Measurements from ENCODE around the gene NAPSA.

NAPSA gene

DNA sequence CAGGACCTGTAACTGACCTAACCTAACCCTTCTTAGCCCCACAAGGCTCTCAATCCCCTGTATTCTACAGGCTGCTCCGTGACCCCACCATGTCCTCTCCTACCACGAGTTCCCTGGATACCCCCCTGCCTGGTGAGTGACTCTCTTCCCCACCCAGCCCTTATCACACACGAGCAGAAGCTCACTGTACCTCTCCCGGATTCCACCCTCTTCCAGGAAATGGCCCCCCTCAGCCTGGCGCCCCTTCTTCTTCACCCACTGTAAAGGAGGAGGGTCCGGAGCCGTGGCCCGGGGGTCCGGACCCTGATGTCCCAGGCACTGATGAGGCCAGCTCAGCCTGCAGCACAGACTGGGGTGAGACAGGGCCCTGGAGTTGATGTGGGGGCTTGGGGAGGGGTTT lies 12.1 kb upstream of the NAPSA start:
- peak overlapping the region; percentile 63 for H3K4me2 ChIP-seq (ENCODE audit: low read length)

DNA sequence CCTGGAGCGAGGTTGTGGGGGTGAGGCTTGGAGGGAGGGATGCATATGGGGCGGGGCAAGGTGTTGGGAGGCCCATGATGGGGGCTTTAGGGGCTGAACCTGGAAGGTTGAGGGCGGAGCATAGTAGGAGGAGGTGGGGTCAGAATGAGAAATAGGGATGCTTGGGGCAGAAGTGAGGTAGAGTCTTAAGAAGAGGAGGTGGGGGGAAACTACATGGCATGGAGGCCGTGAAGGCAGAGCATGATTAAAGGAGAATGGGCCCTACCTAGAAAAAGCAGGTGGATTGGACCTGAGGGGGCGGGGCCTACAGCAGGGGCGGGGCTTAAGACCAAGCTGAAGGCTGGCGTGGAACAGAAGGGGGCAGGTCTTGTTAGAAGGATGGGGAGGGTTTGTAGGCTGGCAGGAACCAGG lies 11.6 kb upstream of the NAPSA start:
- no peaks in the 10 kb centered on the region for H3K9me2 ChIP-seq (replicated peaks; ENCODE audit: control insufficient read depth, low read length)
- H3K36me3 ChIP-seq (ENCODE audit: control insufficient read depth, low read length): peaks cover 49% of the 10 kb centered on the region
- TF ChIP-seq, protein P1, sequence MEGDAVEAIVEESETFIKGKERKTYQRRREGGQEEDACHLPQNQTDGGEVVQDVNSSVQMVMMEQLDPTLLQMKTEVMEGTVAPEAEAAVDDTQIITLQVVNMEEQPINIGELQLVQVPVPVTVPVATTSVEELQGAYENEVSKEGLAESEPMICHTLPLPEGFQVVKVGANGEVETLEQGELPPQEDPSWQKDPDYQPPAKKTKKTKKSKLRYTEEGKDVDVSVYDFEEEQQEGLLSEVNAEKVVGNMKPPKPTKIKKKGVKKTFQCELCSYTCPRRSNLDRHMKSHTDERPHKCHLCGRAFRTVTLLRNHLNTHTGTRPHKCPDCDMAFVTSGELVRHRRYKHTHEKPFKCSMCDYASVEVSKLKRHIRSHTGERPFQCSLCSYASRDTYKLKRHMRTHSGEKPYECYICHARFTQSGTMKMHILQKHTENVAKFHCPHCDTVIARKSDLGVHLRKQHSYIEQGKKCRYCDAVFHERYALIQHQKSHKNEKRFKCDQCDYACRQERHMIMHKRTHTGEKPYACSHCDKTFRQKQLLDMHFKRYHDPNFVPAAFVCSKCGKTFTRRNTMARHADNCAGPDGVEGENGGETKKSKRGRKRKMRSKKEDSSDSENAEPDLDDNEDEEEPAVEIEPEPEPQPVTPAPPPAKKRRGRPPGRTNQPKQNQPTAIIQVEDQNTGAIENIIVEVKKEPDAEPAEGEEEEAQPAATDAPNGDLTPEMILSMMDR (IDR thresholded peaks at IDR 0.05; ENCODE audit: low read depth, low read length, poor library complexity, severe bottlenecking): no peak
- TF ChIP-seq EZH2phosphoT487 (IDR thresholded peaks at IDR 0.05; ENCODE audit: borderline replicate concordance, low read length): no peak
- H3K27ac ChIP-seq (ENCODE audit: low read depth, low read length): no peak overlapping the region; the same call in 1 of the 2 replicates
- H3K9me3 ChIP-seq (ENCODE audit: control insufficient read depth, insufficient read depth, low read length): no peaks in the 10 kb centered on the region
- H3F3A ChIP-seq (ENCODE audit: control insufficient read depth, insufficient read depth): 0 out of 2 replicates have a peak, but pooled peaks cover 5% of the 10 kb centered on the region
- H3K4me1 ChIP-seq (ENCODE audit: control insufficient read depth, low read length): peaks cover 16% of the 10 kb centered on the region
- H3K4me2 ChIP-seq (ENCODE audit: low read length): peak overlapping the region; percentile 63
- peaks cover 13% of the 10 kb centered on the region for H3K79me2 ChIP-seq (ENCODE audit: control insufficient read depth, low read length)
- peaks cover 5% of the 10 kb centered on the region; the same call in 1 of the 2 replicates for H4K20me1 ChIP-seq (ENCODE audit: control insufficient read depth, insufficient read depth, low read depth, low read length)
- H3K27me3 ChIP-seq (ENCODE audit: control insufficient read depth, low read length): no peaks in the 10 kb centered on the region
- peak overlapping the region; percentile 64 for H3K4me3 ChIP-seq (ENCODE audit: low read length)

More for the DNA sequence above, 12.1 kb upstream of the NAPSA start:
- H3K9me3 ChIP-seq (ENCODE audit: control insufficient read depth, insufficient read depth, low read length): no peaks in the 10 kb centered on the region
- 0 out of 2 replicates have a peak, but pooled peaks cover 5% of the 10 kb centered on the region for H3F3A ChIP-seq (ENCODE audit: control insufficient read depth, insufficient read depth)
- H3K4me1 ChIP-seq (ENCODE audit: control insufficient read depth, low read length): peaks cover 16% of the 10 kb centered on the region
- H3K4me3 ChIP-seq (ENCODE audit: low read length): peak overlapping the region; percentile 64
- no peaks in the 10 kb centered on the region for H3K27me3 ChIP-seq (ENCODE audit: control insufficient read depth, low read length)
- H3K79me2 ChIP-seq (ENCODE audit: control insufficient read depth, low read length): peaks cover 13% of the 10 kb centered on the region
- peaks cover 53% of the 10 kb centered on the region for H3K36me3 ChIP-seq (ENCODE audit: control insufficient read depth, low read length)
- H4K20me1 ChIP-seq (ENCODE audit: control insufficient read depth, insufficient read depth, low read depth, low read length): peaks cover 5% of the 10 kb centered on the region; the same call in 1 of the 2 replicates
- TF ChIP-seq, protein P1 (IDR thresholded peaks at IDR 0.05; ENCODE audit: low read depth, low read length, poor library complexity, severe bottlenecking): no peak
- no peak for TF ChIP-seq EZH2phosphoT487 (IDR thresholded peaks at IDR 0.05; ENCODE audit: borderline replicate concordance, low read length)
- H3K9me2 ChIP-seq (replicated peaks; ENCODE audit: control insufficient read depth, low read length): no peaks in the 10 kb centered on the region
- no peak overlapping the region for H3K27ac ChIP-seq (ENCODE audit: low read depth, low read length)

DNA sequence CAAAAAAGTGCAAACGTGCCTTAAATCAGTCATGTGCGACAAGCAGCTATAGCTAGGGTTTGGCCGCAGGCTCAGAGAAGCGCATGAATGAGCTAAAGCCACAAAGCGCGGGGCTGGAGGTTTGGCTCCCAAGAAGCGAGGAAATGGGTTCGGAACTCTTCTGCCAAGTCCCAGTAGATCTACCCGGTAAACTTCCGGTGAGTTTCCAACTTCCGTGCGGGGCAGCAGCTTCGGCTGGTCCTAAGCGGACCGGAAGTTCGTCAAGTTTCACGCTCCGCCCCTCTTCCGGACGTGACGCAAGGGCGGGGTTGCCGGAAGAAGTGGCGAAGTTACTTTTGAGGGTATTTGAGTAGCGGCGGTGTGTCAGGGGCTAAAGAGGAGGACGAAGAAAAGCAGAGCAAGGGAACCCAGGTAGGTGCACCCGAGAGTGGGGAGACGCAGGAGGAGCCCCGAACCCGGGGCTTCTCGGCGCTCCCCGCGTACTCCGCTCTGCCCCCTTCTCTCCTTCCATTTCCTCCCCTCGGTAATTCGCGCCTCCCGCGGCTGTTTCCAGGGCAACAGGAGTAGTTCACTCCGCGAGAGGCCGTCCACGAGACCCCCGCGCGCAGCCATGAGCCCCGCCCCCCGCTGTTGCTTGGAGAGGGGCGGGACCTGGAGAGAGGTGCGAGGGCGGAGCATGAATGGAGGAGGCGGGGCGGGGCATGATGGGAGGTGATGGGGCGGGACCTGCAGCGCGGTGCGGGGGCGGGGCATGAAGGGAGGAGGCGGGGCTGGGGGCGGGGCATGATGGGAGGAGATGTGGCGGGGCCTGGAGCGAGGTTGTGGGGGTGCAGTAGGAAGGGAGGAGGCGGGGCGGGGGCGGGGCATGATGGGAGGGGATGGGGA lies 11.0 kb upstream of the NAPSA start, which contains the start of gene NR1H2:
TSS of gene NR1H2 (plus strand) at position 292 of the 885 bp plus-strand sequence. CDS start 1,149 bp downstream, outside the sequence.
- Histone ChIP-seq H3K9me3 (ENCODE audit: control insufficient read depth, insufficient read depth, low read length) (no peaks in the 10 kb centered on the region), H3K9me2 (replicated peaks; ENCODE audit: control insufficient read depth, low read length) (no peaks in the 10 kb centered on the region), H3K27ac (ENCODE audit: low read depth, low read length) (peak within 1 kb of the TSS; percentile 91), H3K4me2 (ENCODE audit: low read length) (peak within 1 kb of the TSS; percentile 64), H3K27me3 (ENCODE audit: control insufficient read depth, low read length) (no peaks in the 10 kb centered on the region), H4K20me1 (ENCODE audit: control insufficient read depth, insufficient read depth, low read depth, low read length) (peaks cover 5% of the 10 kb centered on the region; the same call in 1 of the 2 replicates), H3K4me1 (ENCODE audit: control insufficient read depth, low read length) (peaks cover 16% of the 10 kb centered on the region), H3K79me2 (ENCODE audit: control insufficient read depth, low read length) (peaks cover 13% of the 10 kb centered on the region), H3F3A (ENCODE audit: control insufficient read depth, insufficient read depth) (0 out of 2 replicates have a peak, but pooled peaks cover 5% of the 10 kb centered on the region), H3K36me3 (ENCODE audit: control insufficient read depth, low read length) (peaks cover 42% of the 10 kb centered on the region), H3K4me3 (ENCODE audit: low read length) (peak within 1 kb of the TSS; percentile 95)
- no peak for TF ChIP-seq EZH2phosphoT487 (IDR thresholded peaks at IDR 0.05; ENCODE audit: borderline replicate concordance, low read length)
- TF ChIP-seq, protein P1 (IDR thresholded peaks at IDR 0.05; ENCODE audit: low read depth, low read length, poor library complexity, severe bottlenecking): no peak

All from DOHH2 (cell line).